Measurements from ENCODE around the gene RUBCN.

DNA sequence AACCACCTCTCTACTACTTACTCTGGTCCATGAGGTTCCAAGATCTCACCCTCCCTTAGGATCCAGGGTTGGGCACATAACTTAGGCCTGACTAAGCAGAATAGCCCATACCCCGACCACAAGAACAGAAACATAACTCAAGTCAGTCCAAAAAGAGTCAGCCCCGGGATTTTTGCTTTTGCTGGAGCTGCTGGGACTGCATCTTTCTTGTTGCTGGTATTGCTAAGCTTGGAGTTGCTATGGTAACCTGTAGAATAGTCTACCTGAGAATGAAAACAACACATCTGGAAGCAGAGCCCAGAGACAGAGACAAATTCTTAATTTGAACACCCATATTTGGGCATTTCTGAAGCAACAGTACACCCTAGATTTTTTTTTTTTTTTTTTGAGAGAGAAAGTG, 6.5 kb downstream of the RUBCN start:
- TF ChIP-seq HCFC1 (IDR thresholded peaks at IDR 0.05; ENCODE audit: low read length) (no peak), SUZ12 (IDR thresholded peaks at IDR 0.05; ENCODE audit: unreplicated experiment) (no peak)
- TF ChIP-seq, protein P1, sequence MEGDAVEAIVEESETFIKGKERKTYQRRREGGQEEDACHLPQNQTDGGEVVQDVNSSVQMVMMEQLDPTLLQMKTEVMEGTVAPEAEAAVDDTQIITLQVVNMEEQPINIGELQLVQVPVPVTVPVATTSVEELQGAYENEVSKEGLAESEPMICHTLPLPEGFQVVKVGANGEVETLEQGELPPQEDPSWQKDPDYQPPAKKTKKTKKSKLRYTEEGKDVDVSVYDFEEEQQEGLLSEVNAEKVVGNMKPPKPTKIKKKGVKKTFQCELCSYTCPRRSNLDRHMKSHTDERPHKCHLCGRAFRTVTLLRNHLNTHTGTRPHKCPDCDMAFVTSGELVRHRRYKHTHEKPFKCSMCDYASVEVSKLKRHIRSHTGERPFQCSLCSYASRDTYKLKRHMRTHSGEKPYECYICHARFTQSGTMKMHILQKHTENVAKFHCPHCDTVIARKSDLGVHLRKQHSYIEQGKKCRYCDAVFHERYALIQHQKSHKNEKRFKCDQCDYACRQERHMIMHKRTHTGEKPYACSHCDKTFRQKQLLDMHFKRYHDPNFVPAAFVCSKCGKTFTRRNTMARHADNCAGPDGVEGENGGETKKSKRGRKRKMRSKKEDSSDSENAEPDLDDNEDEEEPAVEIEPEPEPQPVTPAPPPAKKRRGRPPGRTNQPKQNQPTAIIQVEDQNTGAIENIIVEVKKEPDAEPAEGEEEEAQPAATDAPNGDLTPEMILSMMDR (IDR thresholded peaks at IDR 0.05 in 2 of 3, conservative IDR thresholded peaks at IDR 0.05 in 1 of 3; ENCODE audit: control insufficient read depth in 2 of 3, extremely low read depth in 1 of 3, insufficient read depth in 1 of 3, low read depth in 3 of 3, low read length in 3 of 3): no peak

Measured in GM12878 (cell line).